Trophoblast cell (in vitro differentiated cells and primary cell): ENCODE results near the gene CACNA1I.
A peak's percentile ranks its signal among the peaks of the same experiment; 100 is the strongest.

Experiments used
- DNase-seq, 2 donors: peaks; one replicate each; pipeline ENCODE4 v3.0.0-alpha.2; 2016
- H2AFZ ChIP-seq: 2 replicates; pipeline ENCODE4 v1.6.1; 2013; ENCODE audit warnings: low read length, moderate library complexity, mild to moderate bottlenecking; ENCODE audit not compliant: insufficient read depth, poor library complexity
- H2AK5ac ChIP-seq: 2 replicates; pipeline ENCODE4 v1.6.1; 2013; ENCODE audit warnings: mild to moderate bottlenecking, low read length
- H2BK120ac ChIP-seq: 2 replicates; pipeline ENCODE4 v1.6.1; 2013; ENCODE audit warnings: low read length, mild to moderate bottlenecking, moderate library complexity; ENCODE audit not compliant: insufficient read depth, poor library complexity
- H2BK12ac ChIP-seq: 2 replicates; pipeline ENCODE4 v1.6.1; 2013; ENCODE audit warnings: mild to moderate bottlenecking, low read length, moderate library complexity
- H2BK5ac ChIP-seq: 2 replicates; pipeline ENCODE4 v1.6.1; 2013; ENCODE audit warnings: low read length, low read depth, moderate library complexity, mild to moderate bottlenecking; ENCODE audit not compliant: poor library complexity
- H3K14ac ChIP-seq: 2 replicates; pipeline ENCODE4 v1.6.1; 2013; ENCODE audit warnings: mild to moderate bottlenecking, low read length
- H3K18ac ChIP-seq: 2 replicates; pipeline ENCODE4 v1.6.1; 2013; ENCODE audit warnings: mild to moderate bottlenecking, low read length
- H3K23ac ChIP-seq: 2 replicates; pipeline ENCODE4 v1.6.1; 2013; ENCODE audit warnings: low read length
- H3K27ac ChIP-seq: 2 replicates; pipeline ENCODE4 v1.5.1; 2013; ENCODE audit warnings: low read depth, mild to moderate bottlenecking, inconsistent platforms, low read length, moderate library complexity
- H3K27me3 ChIP-seq: 2 replicates; pipeline ENCODE4 v1.6.1; 2013; ENCODE audit warnings: inconsistent platforms, mild to moderate bottlenecking, low read length, moderate library complexity; ENCODE audit not compliant: insufficient read depth
- H3K36me3 ChIP-seq, 2 experiments: 1 replicate in 1 of 2; 2 replicates in 1 of 2; pipeline ENCODE4 v1.6.1; 2013; ENCODE audit warnings: low read length in 2 of 2, mild to moderate bottlenecking in 2 of 2, moderate library complexity in 1 of 2; ENCODE audit not compliant: insufficient read depth in 2 of 2, control insufficient read depth in 1 of 2
- H3K4ac ChIP-seq: 2 replicates; pipeline ENCODE4 v1.6.1; 2013; ENCODE audit warnings: low read depth, mild to moderate bottlenecking, low read length, moderate library complexity
- H3K4me1 ChIP-seq, 2 experiments: 1 replicate in 1 of 2; 2 replicates in 1 of 2; pipeline ENCODE4 v1.6.1; 2013; ENCODE audit warnings: low read length in 2 of 2, mild to moderate bottlenecking in 2 of 2, moderate library complexity in 1 of 2; ENCODE audit not compliant: insufficient read depth in 2 of 2, control insufficient read depth in 1 of 2
- H3K4me2 ChIP-seq: 2 replicates; pipeline ENCODE4 v1.6.1; 2013; ENCODE audit warnings: inconsistent platforms, mild to moderate bottlenecking, low read length, moderate library complexity
- H3K4me3 ChIP-seq: 2 replicates; pipeline ENCODE4 v1.5.1; 2013; ENCODE audit warnings: mild to moderate bottlenecking, low read depth, low read length, inconsistent platforms
- H3K79me1 ChIP-seq: one replicate; pipeline ENCODE4 v1.6.1; 2013; ENCODE audit warnings: low read length
- H3K79me2 ChIP-seq: 2 replicates; pipeline ENCODE4 v1.6.1; 2013; ENCODE audit warnings: low read length, mild to moderate bottlenecking; ENCODE audit not compliant: control insufficient read depth, insufficient read depth, poor library complexity
- H3K9ac ChIP-seq: 2 replicates; pipeline ENCODE4 v1.6.1; 2013; ENCODE audit warnings: mild to moderate bottlenecking, low read length
- H3K9me3 ChIP-seq: 2 replicates; pipeline ENCODE4 v1.6.1; 2013; ENCODE audit warnings: low read depth, mild to moderate bottlenecking, control low read depth, inconsistent platforms, low read length; ENCODE audit not compliant: insufficient read depth
- H4K12ac ChIP-seq: 2 replicates; pipeline ENCODE4 v1.6.1; 2013; ENCODE audit warnings: low read depth, mild to moderate bottlenecking, low read length, moderate library complexity
- H4K8ac ChIP-seq: 2 replicates; pipeline ENCODE4 v1.6.1; 2013; ENCODE audit warnings: low read depth, mild to moderate bottlenecking, low read length, moderate library complexity
- H4K91ac ChIP-seq: one replicate; pipeline ENCODE4 v1.6.1; 2013; ENCODE audit warnings: low read depth, mild to moderate bottlenecking, low read length, moderate library complexity
- WGBS: extraction: QIAGEN DNeasy Blood & Tissue Kit; methylation state at CpG from one replicate; pipeline ENCODE4 v1.1.7; 2013; ENCODE audit warnings: missing lambda C conversion rate; ENCODE audit not compliant: insufficient read length, insufficient coverage; ENCODE audit errors: extremely low coverage; 5-methylcytosine and 5-hydroxymethylcytosine counted together

The CACNA1I gene

GRCh38 chr22:39722032-39722325, 151.4 kb downstream of the CACNA1I start:
- no peak overlapping the region for H3K23ac ChIP-seq
- no peak for DNase-seq
- no peak overlapping the region for H3K14ac ChIP-seq
- H2AK5ac ChIP-seq, result no peak overlapping the region
- H4K12ac ChIP-seq, result no peak overlapping the region
- H3K36me3 ChIP-seq, result no peaks in the 10 kb centered on the region
- H4K8ac ChIP-seq, result no peak overlapping the region
- H3K4me2 ChIP-seq, result no peak overlapping the region
- no peak overlapping the region for H3K4me3 ChIP-seq
- H3K9ac ChIP-seq, result no peak overlapping the region
- H3K4ac ChIP-seq, result no peak overlapping the region
- no peaks in the 10 kb centered on the region for H3K9me3 ChIP-seq
- H3K27me3 ChIP-seq, result no peaks in the 10 kb centered on the region
- H3K27ac ChIP-seq, result no peak overlapping the region
- H2AFZ ChIP-seq, result no peak overlapping the region
- no peak overlapping the region for H4K91ac ChIP-seq
- WGBS, result no CpG with 5 or more reads among the region's 6 CpGs
- H2BK120ac ChIP-seq, result no peak overlapping the region
- no peaks in the 10 kb centered on the region for H3K79me2 ChIP-seq
- H3K79me1 ChIP-seq, result no peaks in the 10 kb centered on the region
- H3K4me1 ChIP-seq, result no peaks in the 10 kb centered on the region
- H2BK12ac ChIP-seq, result no peak overlapping the region
- no peak overlapping the region for H2BK5ac ChIP-seq
- no peak overlapping the region for H3K18ac ChIP-seq

DNA sequence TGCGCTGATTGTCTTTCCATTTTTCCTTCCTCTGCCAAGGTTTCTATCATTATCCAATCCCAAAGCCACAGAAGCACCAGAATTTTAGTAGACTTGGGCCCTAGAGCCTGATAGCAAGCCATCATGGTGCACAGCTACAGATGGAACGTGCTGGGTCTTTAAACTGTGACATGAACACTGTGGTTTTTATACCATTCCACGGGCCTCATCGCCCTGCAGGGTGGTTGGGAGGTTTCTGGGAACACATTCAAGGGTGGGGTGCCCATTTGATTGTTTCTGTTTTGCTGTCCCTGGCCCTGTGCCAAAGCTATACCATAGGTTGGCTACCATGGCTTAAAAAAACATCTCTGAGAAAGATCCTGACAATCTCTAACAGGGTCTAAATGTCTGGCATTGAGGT, 151.9 kb downstream of the CACNA1I start:
- H3K18ac ChIP-seq, result no peak overlapping the region
- H3K4me3 ChIP-seq, result no peak overlapping the region
- H2AK5ac ChIP-seq, result no peak overlapping the region
- no peak overlapping the region for H2BK120ac ChIP-seq
- no peaks in the 10 kb centered on the region for H3K79me1 ChIP-seq
- H3K23ac ChIP-seq, result no peak overlapping the region
- no peaks in the 10 kb centered on the region for H3K36me3 ChIP-seq
- no peak overlapping the region for H4K12ac ChIP-seq
- H2BK12ac ChIP-seq, result no peak overlapping the region
- no peak overlapping the region for H4K91ac ChIP-seq
- no peak overlapping the region for H2AFZ ChIP-seq
- no peak overlapping the region for H3K4me2 ChIP-seq
- H3K4ac ChIP-seq, result no peak overlapping the region
- no peaks in the 10 kb centered on the region for H3K9me3 ChIP-seq
- H2BK5ac ChIP-seq, result no peak overlapping the region
- no CpG with 5 or more reads among the region's 4 CpGs for WGBS
- no peaks in the 10 kb centered on the region for H3K79me2 ChIP-seq
- no peaks in the 10 kb centered on the region for H3K4me1 ChIP-seq
- no peaks in the 10 kb centered on the region for H3K27me3 ChIP-seq
- no peak overlapping the region for H3K27ac ChIP-seq
- H3K9ac ChIP-seq, result no peak overlapping the region
- H3K14ac ChIP-seq, result no peak overlapping the region
- DNase-seq, result no peak
- no peak overlapping the region for H4K8ac ChIP-seq

- no peak overlapping the region for H3K4me2 ChIP-seq
- H2AK5ac ChIP-seq, result no peak overlapping the region
- no peaks in the 10 kb centered on the region for H3K27me3 ChIP-seq
- no peak overlapping the region for H4K91ac ChIP-seq
- no peak overlapping the region for H3K4me3 ChIP-seq
- no peak overlapping the region for H3K18ac ChIP-seq
- no peaks in the 10 kb centered on the region for H3K9me3 ChIP-seq
- DNase-seq, result no peak
- no peak overlapping the region for H3K14ac ChIP-seq
- no peak overlapping the region for H3K9ac ChIP-seq
- H2BK12ac ChIP-seq, result no peak overlapping the region
- no peak overlapping the region for H4K12ac ChIP-seq
- H2AFZ ChIP-seq, result no peak overlapping the region
- H3K79me1 ChIP-seq, result no peaks in the 10 kb centered on the region
- no peaks in the 10 kb centered on the region for H3K4me1 ChIP-seq
- no CpG with 5 or more reads among the region's 10 CpGs for WGBS
- H3K23ac ChIP-seq, result no peak overlapping the region
- H3K27ac ChIP-seq, result no peak overlapping the region
- H3K4ac ChIP-seq, result no peak overlapping the region
- no peak overlapping the region for H4K8ac ChIP-seq
- H3K36me3 ChIP-seq, result no peaks in the 10 kb centered on the region
- H2BK5ac ChIP-seq, result no peak overlapping the region
- no peak overlapping the region for H2BK120ac ChIP-seq
- H3K79me2 ChIP-seq, result no peaks in the 10 kb centered on the region
Measured at GRCh38 chr22:39723463-39723862, 152.9 kb downstream of the CACNA1I start.

DNA sequence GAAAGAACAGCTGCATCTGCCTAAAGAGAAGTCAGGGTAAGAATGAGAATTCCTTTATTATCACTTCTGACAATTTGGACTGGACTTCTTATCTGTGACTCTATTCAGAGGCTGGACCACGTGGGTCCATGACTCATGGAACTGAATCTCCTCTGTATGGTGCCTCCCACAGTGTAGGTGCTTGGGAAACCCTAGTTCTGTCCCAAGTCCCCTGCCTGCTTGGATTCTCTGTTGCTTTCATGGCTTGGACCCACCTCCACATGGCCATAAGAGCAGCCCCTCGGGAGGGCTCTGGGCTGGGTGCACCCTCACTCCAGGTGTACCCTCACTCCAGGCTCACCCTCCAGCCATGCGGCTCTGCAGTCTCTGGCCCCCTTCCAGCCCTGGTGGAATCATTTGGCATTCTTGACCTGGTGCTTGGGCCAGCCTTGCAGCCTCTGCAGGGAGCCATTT, 153.4 kb downstream of the CACNA1I start:
- no peak overlapping the region for H4K8ac ChIP-seq
- no peaks in the 10 kb centered on the region for H3K27me3 ChIP-seq
- no CpG with 5 or more reads among the region's 3 CpGs for WGBS
- no peak overlapping the region for H3K4me2 ChIP-seq
- no peaks in the 10 kb centered on the region for H3K4me1 ChIP-seq
- no peak overlapping the region for H2AFZ ChIP-seq
- H3K79me2 ChIP-seq, result no peaks in the 10 kb centered on the region
- H3K9me3 ChIP-seq, result no peaks in the 10 kb centered on the region
- H4K12ac ChIP-seq, result no peak overlapping the region
- no peak overlapping the region for H2BK5ac ChIP-seq
- H2BK12ac ChIP-seq, result no peak overlapping the region
- no peak overlapping the region for H3K4me3 ChIP-seq
- H3K79me1 ChIP-seq, result no peaks in the 10 kb centered on the region
- peak in 1 of 2 donors; percentile 8 for DNase-seq
- no peak overlapping the region for H2BK120ac ChIP-seq
- H3K9ac ChIP-seq, result no peak overlapping the region
- H3K14ac ChIP-seq, result no peak overlapping the region
- H3K36me3 ChIP-seq, result no peaks in the 10 kb centered on the region
- no peak overlapping the region for H3K23ac ChIP-seq
- no peak overlapping the region for H3K27ac ChIP-seq
- H2AK5ac ChIP-seq, result no peak overlapping the region
- no peak overlapping the region for H3K18ac ChIP-seq
- H4K91ac ChIP-seq, result no peak overlapping the region
- no peak overlapping the region for H3K4ac ChIP-seq
